Muscle of back (tissue), 11 donors: ENCODE results near the gene HIPK2. TPM values are rescaled to one million over a fixed set of nuclear protein-coding genes. Genes with fewer than 3 reads are reported as not detected.
A peak's percentile ranks its signal among the peaks of the same experiment; 100 is the strongest.
"Not testable (repeated sequence)": the region's sequence is repeated elsewhere in the genome, so short reads cannot be mapped to it uniquely, and the experiment has no call there.

ENCODE experiments used
- DNase-seq, 3 donors: peaks; one replicate each; pipeline versions ENCODE4 v3.0.0 to v3.0.0-alpha.2; 2013
- polyA plus RNA-seq, 10 donors: library from polyadenylated mRNA; unstranded; fragments of 120-200 nt; gene quantifications; one replicate each; pipeline ENCODE4 v1.2.1, GENCODE V29; 2013; ENCODE audit not compliant: insufficient read length in 10 of 10

The HIPK2 gene
- polyA plus RNA-seq, 10 donors: 8.2 to 13.3 (median 11.9) TPM

GRCh38 chr7:139627831-139628230, 150.0 kb downstream of the HIPK2 start:
- no peak for DNase-seq

GRCh38 chr7:139626817-139627216, 151.0 kb downstream of the HIPK2 start:
- no peak for DNase-seq

DNA sequence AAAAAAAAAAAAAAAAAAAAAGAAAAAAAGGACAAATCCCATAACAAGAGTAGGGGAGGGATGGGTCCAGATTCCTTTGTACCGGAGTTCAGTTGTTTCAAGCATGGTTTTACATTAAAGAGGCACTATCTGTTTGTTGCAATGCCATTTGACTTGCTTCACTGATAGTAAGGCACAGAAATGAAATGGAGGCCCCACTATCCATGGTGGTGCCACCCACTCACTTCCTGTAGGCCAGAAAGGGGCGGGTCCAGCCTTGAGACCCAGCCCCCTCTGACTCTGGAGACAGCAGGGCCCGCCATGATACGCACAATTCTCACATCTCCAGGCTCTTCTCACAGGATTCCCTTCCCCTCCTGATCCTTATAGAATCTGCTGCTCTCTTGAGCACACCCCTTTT, 154.3 kb downstream of the HIPK2 start:
- no peak for DNase-seq

GRCh38 chr7:139620676-139621344, 157.0 kb downstream of the HIPK2 start:
- DNase-seq: peak in 1 of 3 donors; percentile 31

- peak; percentile 75 to 84 (median 75) for DNase-seq
Measured at GRCh38 chr7:139619367-139619657, 158.5 kb downstream of the HIPK2 start.

DNA sequence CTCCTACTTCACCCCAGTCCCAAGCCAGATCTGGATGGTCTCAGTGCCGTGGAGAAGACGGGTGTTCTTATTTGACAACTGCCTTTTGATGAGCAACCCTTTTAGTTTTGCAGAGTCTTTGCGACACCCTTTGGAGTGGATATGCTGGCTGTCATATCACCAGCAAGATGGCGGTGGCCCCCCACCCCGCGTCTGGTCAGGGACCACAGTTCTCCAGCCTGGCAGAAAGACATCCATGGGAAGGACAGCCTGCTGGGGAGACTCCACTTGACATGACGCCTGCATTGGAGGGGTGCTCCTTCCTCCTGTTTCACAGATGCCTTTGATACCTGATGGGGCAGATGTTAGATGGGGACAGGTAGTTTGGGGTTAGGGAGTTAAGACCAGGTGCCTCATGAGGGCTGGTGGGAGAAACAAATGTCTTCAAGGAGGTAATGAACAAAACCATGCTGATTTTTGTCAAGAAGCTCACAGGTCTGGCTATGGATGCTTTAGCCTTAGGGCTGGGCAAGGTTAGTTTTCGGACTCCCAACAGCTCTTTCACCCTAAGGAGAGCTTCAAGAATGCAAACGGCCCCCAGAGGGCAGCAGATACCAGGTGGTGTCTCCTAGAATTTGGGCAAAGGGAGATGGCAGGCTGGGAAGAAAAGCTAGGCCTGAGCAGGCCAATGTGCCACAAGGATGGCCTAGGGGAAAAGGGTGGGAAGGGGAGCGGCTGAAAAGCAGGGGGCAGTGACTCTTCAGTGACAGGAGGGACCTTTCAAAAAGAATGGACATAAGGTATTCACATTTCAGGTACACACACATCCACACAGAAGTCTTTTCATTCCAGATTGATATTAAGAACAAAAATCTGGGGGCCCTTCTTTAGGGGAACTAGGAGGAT, 159.1 kb downstream of the HIPK2 start:
- DNase-seq: peak in 2 of 3 donors; percentile 14 to 15

DNA sequence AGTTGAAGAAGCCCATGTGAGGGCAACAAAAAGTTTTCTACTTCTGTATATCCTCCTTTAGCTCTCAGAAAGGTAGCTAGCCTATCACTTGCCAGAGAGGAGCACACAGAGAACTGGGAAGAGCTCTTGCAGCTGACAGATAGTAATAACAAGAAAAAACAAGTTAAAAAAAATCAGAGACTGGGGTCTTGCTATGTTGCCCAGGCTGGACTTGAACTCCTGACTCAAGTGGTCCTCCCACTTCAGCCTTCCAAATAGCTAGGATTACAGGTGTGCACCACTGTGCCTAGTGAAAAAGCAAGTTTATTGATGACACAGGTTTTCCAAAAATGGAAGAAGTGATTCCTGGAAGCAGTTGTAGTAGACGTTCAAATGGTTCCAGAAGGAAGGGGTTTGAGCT, 160.7 kb downstream of the HIPK2 start:
- DNase-seq: no peak

- DNase-seq: no peak
Measured at GRCh38 chr7:139614886-139615285, 162.9 kb downstream of the HIPK2 start.

GRCh38 chr7:139613971-139614411, 163.8 kb downstream of the HIPK2 start:
- DNase-seq: no peak

- not testable (repeated sequence) for DNase-seq
Measured at GRCh38 chr7:139611556-139611955, 166.2 kb downstream of the HIPK2 start.

GRCh38 chr7:139610595-139610994, 167.2 kb downstream of the HIPK2 start:
- no peak for DNase-seq

DNA sequence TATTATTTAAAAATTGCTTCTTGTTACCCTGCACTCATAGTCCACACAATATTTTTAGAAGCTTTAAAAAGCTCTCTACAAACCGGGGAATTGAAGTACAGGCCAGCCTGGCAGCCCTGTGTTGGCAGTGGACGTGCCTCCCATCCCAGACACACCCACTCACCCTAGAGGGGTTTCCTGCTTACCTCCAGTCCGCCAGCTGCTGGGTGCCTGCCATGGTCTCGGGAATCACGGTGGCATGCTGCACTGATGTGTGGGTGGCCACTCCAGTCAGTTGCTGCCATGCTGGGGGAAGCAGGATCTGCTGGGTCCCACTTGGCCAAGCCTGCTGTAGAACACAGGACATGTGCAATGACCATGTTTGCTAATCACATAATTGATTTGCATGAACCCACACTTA, 173.9 kb downstream of the HIPK2 start:
- DNase-seq: no peak

GRCh38 chr7:139603282-139603681, 174.5 kb downstream of the HIPK2 start:
- no peak for DNase-seq

GRCh38 chr7:139602143-139602722, 175.6 kb downstream of the HIPK2 start:
- peak in 1 of 3 donors; percentile 45 for DNase-seq

GRCh38 chr7:139601176-139601575, 176.6 kb downstream of the HIPK2 start:
- no peak for DNase-seq

DNA sequence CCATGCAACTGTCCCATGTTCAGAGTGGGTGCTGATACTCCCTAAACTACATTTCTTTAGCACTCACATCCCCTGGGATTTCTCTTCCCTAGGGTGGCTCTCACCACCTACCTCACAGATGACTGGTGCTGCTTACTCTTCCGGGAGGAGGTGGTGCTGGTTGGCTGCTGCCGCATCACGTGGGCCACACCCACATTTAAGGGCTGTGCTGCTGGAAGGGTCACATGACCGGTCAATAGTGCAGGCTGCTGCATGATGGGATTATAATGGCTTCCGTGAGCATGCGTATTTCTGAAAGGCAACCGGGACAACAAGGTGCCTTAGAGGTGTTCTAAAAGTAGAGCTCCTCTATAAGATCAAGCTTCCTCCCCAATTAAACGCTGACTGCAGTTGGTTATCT, 177.5 kb downstream of the HIPK2 start:
- no peak for DNase-seq

GRCh38 chr7:139598642-139599041, 179.2 kb downstream of the HIPK2 start:
- no peak for DNase-seq

GRCh38 chr7:139597028-139597427, 180.8 kb downstream of the HIPK2 start:
- DNase-seq: no peak

DNA sequence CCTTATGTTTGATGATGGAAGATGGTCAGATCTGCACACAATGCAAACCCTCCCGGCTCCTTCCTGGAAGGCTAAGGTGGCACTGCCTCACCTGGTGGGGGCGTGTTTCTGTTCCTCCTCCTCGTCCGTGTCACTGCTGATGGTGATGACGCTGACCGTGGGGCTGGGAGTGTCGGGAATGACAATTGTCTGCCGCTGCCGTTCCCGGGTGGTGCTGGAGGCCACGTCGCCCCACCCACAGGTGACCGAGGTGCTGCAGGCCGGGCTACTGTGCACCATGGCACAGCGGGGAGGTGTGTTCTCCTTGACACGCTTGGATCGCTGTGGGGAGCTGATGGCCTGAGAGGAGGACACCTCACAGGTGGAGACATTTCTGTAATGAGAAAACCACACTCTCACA, 181.2 kb downstream of the HIPK2 start:
- no peak for DNase-seq

DNA sequence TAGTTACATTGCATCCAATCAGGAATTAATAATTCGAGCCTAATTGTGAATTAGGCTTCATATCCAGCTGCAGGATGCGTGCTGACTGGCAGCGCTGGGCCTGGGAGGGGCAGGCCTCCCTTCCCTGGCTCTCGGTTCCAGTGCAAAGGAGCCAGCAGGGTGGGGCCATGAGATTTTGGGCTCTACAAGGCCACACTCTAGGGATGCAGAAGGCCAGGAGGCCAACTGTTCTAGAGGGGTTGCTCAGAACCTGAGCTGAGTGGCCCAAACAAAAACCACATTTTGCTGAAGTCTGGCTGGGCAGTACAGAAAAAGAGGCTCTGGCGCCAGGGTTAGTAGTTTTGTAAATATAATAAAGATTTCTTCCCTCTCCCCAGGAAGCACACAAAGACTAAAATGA, 182.0 kb downstream of the HIPK2 start:
- DNase-seq: peak in 1 of 3 donors; percentile 47

- DNase-seq: peak in 1 of 3 donors; percentile 43
Measured at GRCh38 chr7:139594911-139595476, 182.8 kb downstream of the HIPK2 start.

GRCh38 chr7:139594090-139594489, 183.7 kb downstream of the HIPK2 start:
- no peak for DNase-seq
